Ishikawa (cell line): Measurements from ENCODE around the gene WNT3A.
A peak's percentile ranks its signal among the peaks of the same experiment; 100 is the strongest.

Experiments used
- CREB1 ChIP-seq: IDR thresholded peaks from 2 replicates; pipeline ENCODE4 v1.6.1; 2012; ENCODE audit warnings: low read depth
- EGR1 ChIP-seq: IDR thresholded peaks from 2 replicates; pipeline ENCODE4 v1.6.1; 2012
- EP300 ChIP-seq: IDR thresholded peaks from 2 replicates; pipeline ENCODE4 v1.6.1; 2012; ENCODE audit warnings: borderline replicate concordance
- FOXM1 ChIP-seq: IDR thresholded peaks from 2 replicates; pipeline ENCODE4 v1.6.1; 2012; ENCODE audit warnings: low read depth, borderline replicate concordance
- NFIC ChIP-seq: IDR thresholded peaks from 2 replicates; pipeline ENCODE4 v1.6.1; 2012
- RAD21 ChIP-seq: IDR thresholded peaks from 2 replicates; pipeline ENCODE4 v1.6.1; 2012; ENCODE audit warnings: low read depth
- TAF1 ChIP-seq: IDR thresholded peaks from 2 replicates; pipeline ENCODE4 v1.6.1; 2012; ENCODE audit warnings: low read depth, mild to moderate bottlenecking
- TEAD4 ChIP-seq: IDR thresholded peaks from 2 replicates; pipeline ENCODE4 v1.6.1; 2012
- YY1 ChIP-seq: IDR thresholded peaks from 2 replicates; pipeline ENCODE4 v1.6.1; 2012; ENCODE audit warnings: low read depth
- ZBTB7A ChIP-seq: IDR thresholded peaks from 2 replicates; pipeline ENCODE4 v1.6.1; 2012; ENCODE audit warnings: low read depth
- TF ChIP-seq, protein P1 (sequence below): IDR thresholded peaks from 2 replicates; pipeline ENCODE4 v1.6.1; 2012
- TF ChIP-seq, protein P2 (sequence below): IDR thresholded peaks from 2 replicates; pipeline ENCODE4 v1.6.1; 2012
- TF ChIP-seq, protein P3 (sequence below): IDR thresholded peaks from 2 replicates; pipeline ENCODE4 v1.6.1; 2012; ENCODE audit warnings: low read depth, mild to moderate bottlenecking

WNT3A gene

DNA sequence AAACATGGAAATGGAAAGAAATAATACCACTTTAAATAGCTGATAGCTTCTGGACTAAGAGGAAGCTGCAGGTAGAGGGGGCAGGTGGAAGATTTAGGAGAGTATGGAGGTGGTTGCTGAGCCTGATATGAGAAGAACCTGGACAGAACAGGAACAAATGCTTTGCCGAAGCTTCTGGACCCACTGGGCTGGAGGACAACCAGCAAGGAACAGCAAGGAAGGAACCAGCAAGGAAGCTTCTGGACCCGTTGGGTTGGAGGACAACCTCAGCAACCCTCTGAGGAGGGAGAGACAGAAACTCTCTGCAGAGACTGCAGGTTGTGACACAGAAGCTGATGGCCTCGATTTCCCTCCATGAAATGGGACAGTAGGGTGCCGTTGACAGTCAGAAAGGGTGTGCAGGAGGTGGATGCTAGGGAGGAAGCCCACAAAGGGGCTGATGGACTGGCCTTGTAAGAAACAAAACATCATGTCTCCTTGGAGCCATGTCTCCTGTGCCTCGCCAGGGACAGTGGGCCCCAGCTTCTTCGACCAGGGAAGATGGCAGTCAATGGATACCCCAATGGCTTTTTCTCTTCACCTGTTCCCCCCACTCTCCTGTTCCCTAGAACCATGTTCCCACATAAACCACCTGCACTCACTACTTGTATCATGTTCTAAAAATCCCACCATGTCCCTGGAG is 8.3 kb upstream of the WNT3A start:
- TF ChIP-seq, protein P1, sequence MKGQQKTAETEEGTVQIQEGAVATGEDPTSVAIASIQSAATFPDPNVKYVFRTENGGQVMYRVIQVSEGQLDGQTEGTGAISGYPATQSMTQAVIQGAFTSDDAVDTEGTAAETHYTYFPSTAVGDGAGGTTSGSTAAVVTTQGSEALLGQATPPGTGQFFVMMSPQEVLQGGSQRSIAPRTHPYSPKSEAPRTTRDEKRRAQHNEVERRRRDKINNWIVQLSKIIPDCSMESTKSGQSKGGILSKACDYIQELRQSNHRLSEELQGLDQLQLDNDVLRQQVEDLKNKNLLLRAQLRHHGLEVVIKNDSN: no peak
- TF ChIP-seq TAF1: no peak
- TF ChIP-seq, protein P2, sequence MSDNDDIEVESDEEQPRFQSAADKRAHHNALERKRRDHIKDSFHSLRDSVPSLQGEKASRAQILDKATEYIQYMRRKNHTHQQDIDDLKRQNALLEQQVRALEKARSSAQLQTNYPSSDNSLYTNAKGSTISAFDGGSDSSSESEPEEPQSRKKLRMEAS: no peak
- no peak for TF ChIP-seq CREB1
- TF ChIP-seq NFIC: no peak
- no peak for TF ChIP-seq EGR1
- TF ChIP-seq YY1: no peak
- no peak for TF ChIP-seq TEAD4

DNA sequence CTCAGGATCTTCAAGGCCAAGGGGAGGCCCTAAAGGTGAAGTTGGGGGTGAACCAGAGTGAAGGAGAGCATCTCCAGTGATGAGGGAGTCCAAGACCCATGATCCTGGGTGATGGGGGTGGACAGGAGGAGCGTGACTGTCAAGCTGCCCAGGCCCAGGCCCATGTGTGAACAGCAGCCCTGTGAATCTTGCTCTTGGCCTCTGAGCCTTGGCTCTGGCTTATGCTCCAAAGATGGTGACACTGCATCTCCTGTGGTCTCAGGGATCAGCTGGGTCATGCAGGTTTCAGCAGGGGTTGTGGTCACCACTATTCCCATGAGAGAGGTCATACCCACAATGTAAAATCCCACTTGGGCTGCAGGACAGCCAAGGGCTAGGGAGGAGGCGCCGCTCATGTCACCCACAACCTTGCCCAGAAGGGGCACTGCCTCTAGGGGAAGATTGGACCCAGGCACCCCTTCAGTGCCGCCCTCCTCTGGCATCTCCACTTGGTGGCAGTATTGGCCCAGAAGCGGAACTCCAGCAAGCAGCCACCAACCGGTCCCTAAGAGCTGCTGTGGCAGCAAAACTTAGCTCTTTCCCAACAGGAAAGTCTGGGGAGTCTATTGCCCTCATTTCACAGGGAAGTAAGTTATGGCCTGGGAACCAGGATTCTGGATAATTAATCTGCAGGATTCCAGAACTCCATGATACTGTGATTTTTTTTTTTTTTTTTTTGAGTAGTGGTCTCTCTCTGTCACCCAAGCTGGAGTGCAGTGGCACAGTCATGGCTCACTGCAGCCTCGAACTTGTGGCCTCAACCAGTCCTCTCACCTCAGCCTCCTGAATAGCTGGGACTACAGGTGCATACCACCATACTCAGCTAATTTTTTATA is 7.5 kb upstream of the WNT3A start:
- no peak for TF ChIP-seq CREB1
- TF ChIP-seq RAD21: peak; percentile 98

DNA sequence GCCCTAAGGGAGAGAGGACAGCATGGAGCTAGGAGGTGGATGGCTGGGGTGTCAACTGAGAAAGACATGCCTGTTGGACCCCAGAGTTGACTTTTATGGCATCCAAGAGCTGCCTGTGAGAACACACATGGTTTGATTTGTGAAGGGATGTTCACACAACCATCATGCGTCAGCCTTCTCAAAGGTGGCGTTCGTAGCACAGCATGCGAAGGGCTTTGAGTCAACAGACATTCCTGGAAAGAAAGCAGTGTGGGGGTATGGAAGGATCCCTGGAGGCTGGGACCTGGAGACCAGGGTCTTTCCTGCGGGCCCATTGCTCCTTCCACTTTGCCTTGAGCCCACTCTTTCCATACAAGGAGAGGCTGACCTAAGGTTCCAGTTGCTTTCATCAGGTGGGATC is 6.4 kb upstream of the WNT3A start:
- TF ChIP-seq, protein P2: no peak
- no peak for TF ChIP-seq TAF1
- no peak for TF ChIP-seq CREB1
- no peak for TF ChIP-seq FOXM1

DNA sequence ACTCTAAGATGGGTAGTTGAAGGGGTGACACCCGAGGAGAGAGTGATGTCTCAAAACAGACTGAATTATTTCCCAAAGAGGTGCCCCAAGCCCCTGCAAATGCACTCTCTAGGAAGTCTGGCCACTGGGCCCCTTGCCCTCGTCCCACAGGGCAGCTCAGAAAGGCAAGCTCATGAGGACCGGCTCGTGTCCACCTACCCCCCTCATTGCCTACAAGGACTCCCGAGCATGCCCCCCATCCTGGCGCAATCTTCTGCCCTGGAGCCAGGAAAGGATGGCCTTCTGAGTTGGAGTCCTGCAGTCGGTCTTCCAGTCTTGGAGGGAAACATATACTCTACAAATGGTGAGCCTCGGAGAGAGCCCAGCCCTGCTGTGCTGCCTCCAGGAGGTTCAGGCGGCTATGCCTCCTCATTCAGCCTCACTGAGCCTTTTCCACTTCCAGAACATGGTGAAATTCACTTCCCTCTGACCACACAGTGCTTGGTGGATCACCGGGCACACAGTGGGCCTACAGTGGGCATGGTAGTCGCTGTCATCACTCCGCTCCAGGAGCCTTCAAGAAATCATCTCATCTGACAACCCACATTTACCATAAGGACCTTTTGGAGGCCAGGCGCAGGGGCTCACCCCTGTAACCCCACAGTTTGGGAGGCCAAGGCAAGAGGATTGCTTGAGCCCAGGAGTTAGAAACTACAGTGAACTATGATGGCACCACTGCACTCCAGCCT is 5.8 kb upstream of the WNT3A start:
- TF ChIP-seq NFIC (no peak), EGR1 (no peak), CREB1 (no peak), TEAD4 (no peak), ZBTB7A (no peak), FOXM1 (no peak), YY1 (no peak)
- TF ChIP-seq, protein P1: no peak
- TF ChIP-seq, protein P3, sequence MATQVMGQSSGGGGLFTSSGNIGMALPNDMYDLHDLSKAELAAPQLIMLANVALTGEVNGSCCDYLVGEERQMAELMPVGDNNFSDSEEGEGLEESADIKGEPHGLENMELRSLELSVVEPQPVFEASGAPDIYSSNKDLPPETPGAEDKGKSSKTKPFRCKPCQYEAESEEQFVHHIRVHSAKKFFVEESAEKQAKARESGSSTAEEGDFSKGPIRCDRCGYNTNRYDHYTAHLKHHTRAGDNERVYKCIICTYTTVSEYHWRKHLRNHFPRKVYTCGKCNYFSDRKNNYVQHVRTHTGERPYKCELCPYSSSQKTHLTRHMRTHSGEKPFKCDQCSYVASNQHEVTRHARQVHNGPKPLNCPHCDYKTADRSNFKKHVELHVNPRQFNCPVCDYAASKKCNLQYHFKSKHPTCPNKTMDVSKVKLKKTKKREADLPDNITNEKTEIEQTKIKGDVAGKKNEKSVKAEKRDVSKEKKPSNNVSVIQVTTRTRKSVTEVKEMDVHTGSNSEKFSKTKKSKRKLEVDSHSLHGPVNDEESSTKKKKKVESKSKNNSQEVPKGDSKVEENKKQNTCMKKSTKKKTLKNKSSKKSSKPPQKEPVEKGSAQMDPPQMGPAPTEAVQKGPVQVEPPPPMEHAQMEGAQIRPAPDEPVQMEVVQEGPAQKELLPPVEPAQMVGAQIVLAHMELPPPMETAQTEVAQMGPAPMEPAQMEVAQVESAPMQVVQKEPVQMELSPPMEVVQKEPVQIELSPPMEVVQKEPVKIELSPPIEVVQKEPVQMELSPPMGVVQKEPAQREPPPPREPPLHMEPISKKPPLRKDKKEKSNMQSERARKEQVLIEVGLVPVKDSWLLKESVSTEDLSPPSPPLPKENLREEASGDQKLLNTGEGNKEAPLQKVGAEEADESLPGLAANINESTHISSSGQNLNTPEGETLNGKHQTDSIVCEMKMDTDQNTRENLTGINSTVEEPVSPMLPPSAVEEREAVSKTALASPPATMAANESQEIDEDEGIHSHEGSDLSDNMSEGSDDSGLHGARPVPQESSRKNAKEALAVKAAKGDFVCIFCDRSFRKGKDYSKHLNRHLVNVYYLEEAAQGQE: no peak

DNA sequence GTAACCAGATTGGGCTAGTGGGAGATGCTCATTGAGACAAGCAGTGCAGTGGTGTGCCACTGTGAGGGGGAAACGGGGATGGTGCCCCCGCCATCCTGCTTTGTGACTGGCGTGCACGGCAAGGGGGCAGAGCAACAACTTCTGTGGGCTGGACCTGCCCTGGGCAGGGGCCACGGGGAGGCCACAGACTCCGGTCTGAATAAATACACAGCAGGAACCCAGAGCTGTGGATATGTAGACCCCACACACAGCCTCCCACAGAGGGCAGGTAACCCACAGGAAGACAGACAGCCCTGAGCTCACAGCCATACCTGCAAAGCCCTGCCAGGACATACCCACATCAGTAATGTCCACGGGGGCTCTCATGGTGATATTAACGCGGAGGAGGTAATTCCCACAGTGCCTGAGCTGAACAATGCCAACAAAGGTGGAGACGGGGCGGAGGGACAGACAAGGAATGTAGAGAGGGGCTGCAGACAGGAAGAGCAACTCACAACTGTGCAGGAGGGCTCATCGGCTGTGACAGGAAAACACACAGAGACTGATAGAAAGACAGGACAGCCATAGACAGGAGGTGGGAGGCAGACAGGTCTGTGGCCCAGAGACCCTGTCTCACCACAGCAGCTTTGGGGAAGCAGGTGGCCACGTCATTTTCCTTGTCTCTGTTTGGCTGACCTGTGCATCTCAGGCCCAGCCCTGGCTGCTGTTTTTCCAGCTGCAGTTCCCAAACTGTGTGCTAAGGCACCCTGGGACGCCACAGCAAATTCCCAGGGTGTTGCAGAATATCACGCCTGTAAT is 4.9 kb upstream of the WNT3A start:
- TF ChIP-seq, protein P3: no peak
- TF ChIP-seq CREB1: no peak
- TF ChIP-seq, protein P2: no peak
- TF ChIP-seq EP300: no peak
- no peak for TF ChIP-seq EGR1
- TF ChIP-seq, protein P1: no peak
